OCI-LY1 (cell line): ENCODE measurements around the gene PRUNE2.

Experiments used
- H2AFZ ChIP-seq: fragments of 200-600 bp; sonication (generic), shearing (Covaris generic); 2 replicates; pipeline ENCODE4 v1.6.0; 2014; ENCODE audit warnings: antibody characterized with exemption, mild to moderate bottlenecking, low read length
- H3F3A ChIP-seq: fragments of 200-600 bp; sonication (generic), shearing (Covaris generic); 2 replicates; pipeline ENCODE4 v1.6.0; 2014; ENCODE audit warnings: mild to moderate bottlenecking, antibody characterized with exemption, low read length, moderate library complexity; ENCODE audit not compliant: insufficient read depth
- H3K27ac ChIP-seq: fragments of 200-600 bp; sonication (generic); 2 replicates; pipeline ENCODE4 v1.5.1; 2014; ENCODE audit warnings: low read length, mixed run types, mild to moderate bottlenecking, low read depth; ENCODE audit not compliant: poor library complexity, severe bottlenecking
- H3K27me3 ChIP-seq: fragments of 200-600 bp; sonication (generic); 2 replicates; pipeline ENCODE4 v1.6.0; 2014; ENCODE audit warnings: antibody characterized with exemption, mild to moderate bottlenecking, low read length, moderate library complexity; ENCODE audit not compliant: insufficient read depth
- H3K36me3 ChIP-seq: fragments of 200-600 bp; sonication (generic); 2 replicates; pipeline ENCODE4 v1.6.1; 2014; ENCODE audit warnings: mild to moderate bottlenecking, antibody characterized with exemption, low read length, moderate library complexity, mixed read lengths; ENCODE audit not compliant: insufficient read depth
- H3K4me1 ChIP-seq: fragments of 200-600 bp; sonication (generic); 2 replicates; pipeline ENCODE4 v1.5.1; 2014; ENCODE audit warnings: mild to moderate bottlenecking, low read length, moderate library complexity; ENCODE audit not compliant: insufficient read depth, severe bottlenecking
- H3K4me2 ChIP-seq: fragments of 200-600 bp; sonication (generic), shearing (Covaris generic); 2 replicates; pipeline ENCODE4 v1.6.1; 2014; ENCODE audit warnings: low read length
- H3K4me3 ChIP-seq: fragments of 200-600 bp; sonication (generic); 2 replicates; pipeline ENCODE4 v1.5.1; 2014; ENCODE audit warnings: low read length, low read depth, mild to moderate bottlenecking, mixed read lengths; ENCODE audit not compliant: poor library complexity, severe bottlenecking
- H3K79me2 ChIP-seq: fragments of 200-600 bp; shearing (Covaris generic); 2 replicates; pipeline ENCODE4 v1.6.1; 2016; ENCODE audit warnings: mixed run types, low read length, mixed read lengths; ENCODE audit not compliant: insufficient read depth
- H3K9ac ChIP-seq: fragments of 200-600 bp; sonication (generic), shearing (Covaris generic); 2 replicates; pipeline ENCODE4 v1.6.1; 2014; ENCODE audit warnings: mild to moderate bottlenecking, low read length, mixed read lengths
- H3K9me2 ChIP-seq: fragments of 200-600 bp; sonication (generic), shearing (Covaris generic); 2 replicates; pipeline ENCODE4 v1.6.1; 2014; ENCODE audit warnings: low read depth, mild to moderate bottlenecking, low read length, mixed read lengths
- H3K9me3 ChIP-seq: fragments of 200-600 bp; shearing (Covaris generic); 2 replicates; pipeline ENCODE4 v1.6.1; 2014; ENCODE audit warnings: low read length, mixed read lengths
- H4K20me1 ChIP-seq: fragments of 200-600 bp; sonication (generic), shearing (Covaris generic); 2 replicates; pipeline ENCODE4 v1.6.0; 2016; ENCODE audit warnings: mild to moderate bottlenecking, low read length; ENCODE audit not compliant: insufficient read depth
- CTCF ChIP-seq: fragments of 200-600 bp; sonication (generic), shearing (Covaris generic); IDR thresholded peaks from 2 replicates; pipeline ENCODE4 v1.5.1; 2017; ENCODE audit warnings: mild to moderate bottlenecking, antibody characterized with exemption, low read length, moderate library complexity, mixed read lengths
- EZH2 ChIP-seq: fragments of 200-600 bp; sonication (generic), shearing (Covaris generic); IDR thresholded peaks from 2 replicates; pipeline ENCODE4 v1.8.0; 2017; ENCODE audit warnings: borderline replicate concordance, mixed run types, mild to moderate bottlenecking, antibody characterized with exemption, low read length, moderate library complexity, mixed read lengths

The PRUNE2 gene

GRCh38 chr9:76637416-76637815 lies 268.5 kb downstream of the PRUNE2 start:
- Histone ChIP-seq H3K9me2 (no peaks in the 10 kb centered on the region), H3K79me2 (no peaks in the 10 kb centered on the region), H2AFZ (no peak overlapping the region), H3K9ac (no peak overlapping the region), H4K20me1 (no peaks in the 10 kb centered on the region), H3K27me3 (no peaks in the 10 kb centered on the region), H3K27ac (peak overlapping the region; percentile 28), H3K4me3 (no peak overlapping the region), H3F3A (no peaks in the 10 kb centered on the region), H3K4me2 (no peak overlapping the region), H3K36me3 (no peaks in the 10 kb centered on the region), H3K9me3 (no peaks in the 10 kb centered on the region), H3K4me1 (peaks cover 56% of the 10 kb centered on the region)
- no peak for TF ChIP-seq CTCF
- no peak for TF ChIP-seq EZH2

- no peak for TF ChIP-seq EZH2
- TF ChIP-seq CTCF, result no peak
- H3K27me3 ChIP-seq, result no peaks in the 10 kb centered on the region
- no peaks in the 10 kb centered on the region for H3K9me2 ChIP-seq
- H3K4me3 ChIP-seq, result no peak overlapping the region
- no peak overlapping the region for H2AFZ ChIP-seq
- H4K20me1 ChIP-seq, result no peaks in the 10 kb centered on the region
- no peaks in the 10 kb centered on the region for H3K79me2 ChIP-seq
- peaks cover 74% of the 10 kb centered on the region for H3K4me1 ChIP-seq
- no peaks in the 10 kb centered on the region for H3K9me3 ChIP-seq
- no peaks in the 10 kb centered on the region for H3K36me3 ChIP-seq
- no peak overlapping the region for H3K4me2 ChIP-seq
- peak overlapping the region; percentile 97 for H3K27ac ChIP-seq
- H3K9ac ChIP-seq, result no peak overlapping the region; the same call in 1 of the 2 replicates
- H3F3A ChIP-seq, result no peaks in the 10 kb centered on the region; the same call in 1 of the 2 replicates
Observed at GRCh38 chr9:76634356-76635054, 271.4 kb downstream of the PRUNE2 start.

GRCh38 chr9:76630916-76631315 lies 275.0 kb downstream of the PRUNE2 start:
- Histone ChIP-seq H3F3A (peaks cover 11% of the 10 kb centered on the region; the same call in 1 of the 2 replicates), H2AFZ (no peak overlapping the region), H3K27me3 (no peaks in the 10 kb centered on the region), H3K9ac (no peak overlapping the region), H3K4me3 (no peak overlapping the region), H3K79me2 (no peaks in the 10 kb centered on the region), H3K9me3 (no peaks in the 10 kb centered on the region), H3K9me2 (no peaks in the 10 kb centered on the region), H3K4me1 (peaks cover 92% of the 10 kb centered on the region), H3K4me2 (no peak overlapping the region), H3K27ac (peak overlapping the region; percentile 97), H4K20me1 (no peaks in the 10 kb centered on the region), H3K36me3 (no peaks in the 10 kb centered on the region)
- TF ChIP-seq CTCF (no peak), EZH2 (no peak)
